ENCODE results near the gene UQCC2. TPM values are rescaled to one million over a fixed set of nuclear protein-coding genes. Genes with fewer than 3 reads are reported as not detected.

Gene UQCC2
- total RNA-seq, 3 donors from 2014 or later, result 108 to 142 (median 110) TPM

DNA sequence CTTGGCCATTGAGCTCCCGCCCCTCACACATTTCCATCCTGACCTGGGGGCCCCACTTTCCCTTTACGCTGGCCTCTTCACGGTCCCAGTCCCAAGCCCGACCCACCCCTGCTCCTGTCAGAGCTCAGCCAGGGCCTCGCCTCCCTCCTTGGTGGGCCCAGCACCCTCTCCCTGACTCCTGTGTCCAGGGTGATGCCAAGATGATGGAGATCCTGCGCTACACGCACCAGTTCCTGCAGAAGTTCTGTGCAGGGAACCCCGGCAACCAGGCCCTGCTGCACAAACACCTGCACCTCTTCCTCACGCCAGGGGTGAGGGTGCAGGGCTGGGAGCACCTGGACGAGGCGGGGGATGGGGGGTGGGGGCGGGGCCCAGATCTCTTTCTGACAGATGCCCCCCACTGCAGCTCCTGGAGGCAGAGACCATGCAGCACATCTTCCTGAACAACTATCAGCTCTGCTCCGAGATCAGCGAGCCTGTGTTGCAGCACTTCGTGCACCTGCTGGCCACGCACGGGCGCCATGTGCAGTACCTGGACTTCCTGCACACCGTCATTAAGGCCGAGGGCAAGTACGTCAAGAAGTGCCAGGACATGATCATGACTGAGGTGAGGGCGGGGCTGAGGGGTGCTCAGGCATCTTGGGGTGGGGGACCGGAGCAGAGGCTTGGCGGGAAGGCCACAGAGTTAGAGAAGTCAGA lies 33.1 kb downstream of the UQCC2 start:
- Mint-ChIP-seq H3K4me1 (ENCODE audit: low read depth) (peaks cover 10% of the 10 kb centered on the region), H3K27me3 (ENCODE audit: low read depth) (no peaks in the 10 kb centered on the region), H3K9me3 (no peaks in the 10 kb centered on the region), H3K4me3 (no peak overlapping the region), H3K36me3 (ENCODE audit: insufficient read depth) (peaks cover 43% of the 10 kb centered on the region)
- ATAC-seq (no peak), DNase-seq (no peak)

DNA sequence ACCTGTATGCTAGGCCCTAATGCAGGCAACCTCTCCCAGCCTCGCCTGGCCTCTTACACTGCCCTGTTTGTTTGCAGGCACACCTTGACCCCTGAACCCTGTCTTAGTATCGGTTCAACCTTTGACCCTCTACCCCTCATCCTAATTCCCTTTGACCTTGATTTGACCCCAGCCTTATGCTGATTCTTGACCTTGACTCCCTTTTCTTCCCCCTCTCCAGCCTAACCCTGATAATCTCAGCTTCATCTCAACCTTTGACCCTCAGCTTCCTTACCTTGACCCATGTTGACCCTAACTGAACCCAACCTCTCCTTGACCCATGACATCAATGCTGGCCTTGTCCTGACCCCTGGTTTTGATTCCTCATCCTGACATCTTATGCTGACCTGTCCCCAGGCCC lies 33.8 kb downstream of the UQCC2 start:
- peaks cover 4% of the 10 kb centered on the region for H3K4me1 Mint-ChIP-seq (ENCODE audit: low read depth)
- no peak for ATAC-seq

DNA sequence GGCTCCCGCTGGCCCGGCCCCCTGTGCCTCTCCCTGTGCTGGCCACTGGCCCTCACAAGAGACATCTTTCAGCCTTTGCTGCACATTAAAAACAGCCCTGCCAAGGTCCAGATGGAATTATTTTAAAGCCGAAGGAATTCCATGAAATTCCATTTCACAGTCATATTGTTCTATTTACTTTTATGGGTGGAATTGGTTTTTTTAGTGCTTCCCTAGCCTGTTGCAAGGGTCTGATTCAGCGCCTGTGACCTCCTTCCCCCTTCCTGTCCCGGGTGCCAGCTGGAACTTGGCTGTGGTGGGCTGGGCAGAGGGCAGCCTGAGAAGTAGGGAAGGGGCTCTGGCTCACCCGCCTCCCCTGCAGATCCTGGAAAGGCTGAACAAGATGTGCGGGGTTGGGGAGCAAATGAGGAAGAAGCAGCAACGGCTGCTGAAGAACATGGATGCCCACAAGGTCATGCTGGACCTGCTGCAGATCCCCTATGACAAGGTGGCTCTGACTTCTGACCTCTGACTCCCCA lies 34.3 kb downstream of the UQCC2 start:
- no peak for DNase-seq
- peaks cover 43% of the 10 kb centered on the region for H3K36me3 Mint-ChIP-seq (ENCODE audit: insufficient read depth)

More for the DNA sequence above, 33.8 kb downstream of the UQCC2 start:
- DNase-seq, result no peak
- Mint-ChIP-seq H3K4me3 (no peak overlapping the region), H3K9me3 (no peaks in the 10 kb centered on the region), H3K36me3 (ENCODE audit: insufficient read depth) (peaks cover 43% of the 10 kb centered on the region), H3K27me3 (ENCODE audit: low read depth) (no peaks in the 10 kb centered on the region)

DNA sequence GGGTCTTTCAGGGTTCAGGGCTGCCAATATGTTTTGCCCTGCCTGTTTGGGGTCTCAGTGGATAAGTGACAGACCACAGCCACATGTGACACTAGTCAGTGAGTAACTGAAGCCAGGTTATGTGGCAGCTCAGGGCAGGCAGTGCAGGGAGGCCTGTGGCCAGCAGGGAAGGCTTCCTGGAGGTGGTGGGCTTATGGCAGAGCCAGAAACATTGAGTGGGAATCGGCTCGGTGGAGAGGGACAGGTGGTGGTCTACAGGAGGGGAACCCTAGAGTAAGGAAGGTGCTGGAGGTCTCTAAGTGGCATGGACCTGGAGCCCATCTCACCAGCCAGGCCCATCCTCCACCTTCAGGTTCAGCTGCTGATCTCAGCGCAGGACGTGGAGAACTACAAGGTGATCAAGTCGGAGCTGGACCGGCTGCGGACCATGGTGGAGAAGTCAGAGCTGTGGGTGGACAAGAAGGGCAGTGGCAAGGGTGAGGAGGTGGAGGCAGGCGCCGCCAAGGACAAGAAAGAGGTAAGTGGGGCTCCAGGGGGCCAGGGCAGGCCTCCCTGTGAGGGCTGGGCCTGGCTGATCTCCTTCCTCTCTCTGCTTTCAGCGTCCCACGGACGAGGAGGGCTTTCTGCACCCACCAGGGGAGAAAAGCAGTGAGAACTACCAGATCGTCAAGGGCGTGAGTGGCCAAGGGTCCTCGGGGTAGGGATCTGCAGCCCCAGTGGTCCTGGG lies 34.9 kb downstream of the UQCC2 start:
- H3K27me3 Mint-ChIP-seq (ENCODE audit: low read depth), result no peaks in the 10 kb centered on the region
- no peaks in the 10 kb centered on the region for H3K9me3 Mint-ChIP-seq
- no peak for ATAC-seq
- H3K4me1 Mint-ChIP-seq (ENCODE audit: low read depth), result no peaks in the 10 kb centered on the region
- H3K36me3 Mint-ChIP-seq (ENCODE audit: insufficient read depth), result peaks cover 46% of the 10 kb centered on the region
- no peak for DNase-seq
- no peak overlapping the region for H3K4me3 Mint-ChIP-seq

More for the DNA sequence above, 34.3 kb downstream of the UQCC2 start:
- peaks cover under 1% of the 10 kb centered on the region for H3K4me1 Mint-ChIP-seq (ENCODE audit: low read depth)
- no peak for ATAC-seq
- no peaks in the 10 kb centered on the region for H3K9me3 Mint-ChIP-seq
- H3K27me3 Mint-ChIP-seq (ENCODE audit: low read depth), result no peaks in the 10 kb centered on the region
- H3K4me3 Mint-ChIP-seq, result no peak overlapping the region

DNA sequence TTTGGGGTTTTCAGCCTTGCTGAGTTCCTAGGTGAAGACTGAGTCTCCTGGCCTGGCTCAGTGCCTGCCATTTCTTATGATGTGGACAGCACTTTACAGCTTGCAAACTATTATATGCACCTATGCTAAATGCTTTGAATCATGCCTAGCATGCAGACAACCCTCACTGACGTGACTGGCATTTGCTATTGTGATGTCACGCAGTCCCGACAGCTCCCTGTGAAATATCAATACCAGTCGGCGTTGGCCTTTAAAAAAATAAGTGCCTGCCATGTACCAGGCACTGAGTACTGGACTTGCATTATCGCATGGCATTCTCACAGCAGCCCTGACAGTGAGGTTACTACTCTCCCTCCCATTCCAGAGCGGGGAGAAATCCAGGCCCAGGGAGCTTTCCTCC lies 35.5 kb downstream of the UQCC2 start:
- no peak overlapping the region for H3K4me3 Mint-ChIP-seq
- no peaks in the 10 kb centered on the region for H3K9me3 Mint-ChIP-seq
- H3K27me3 Mint-ChIP-seq (ENCODE audit: low read depth), result no peaks in the 10 kb centered on the region
- no peaks in the 10 kb centered on the region for H3K4me1 Mint-ChIP-seq (ENCODE audit: low read depth)
- DNase-seq, result no peak
- no peak for ATAC-seq
- peaks cover 41% of the 10 kb centered on the region for H3K36me3 Mint-ChIP-seq (ENCODE audit: insufficient read depth)

DNA sequence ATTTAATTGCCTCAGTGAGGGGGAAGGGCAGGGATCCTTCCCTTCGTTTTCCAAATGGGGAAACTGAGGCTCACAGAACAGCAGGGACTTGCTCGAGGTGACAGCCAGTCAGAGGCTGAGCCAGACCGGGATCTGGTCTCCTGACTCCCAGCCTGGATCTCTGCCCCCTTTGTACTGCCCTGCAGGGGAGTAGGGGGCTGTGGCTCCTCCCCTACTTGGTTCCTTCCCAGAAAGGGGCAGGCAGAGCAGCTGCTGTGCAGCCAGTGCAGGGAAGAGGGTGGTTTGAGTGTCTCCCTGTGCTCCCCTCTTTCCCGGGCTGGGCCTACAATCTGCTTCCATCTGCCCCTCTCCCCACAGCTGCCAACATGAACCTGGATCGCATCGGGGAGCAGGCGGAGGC lies 37.6 kb downstream of the UQCC2 start:
- DNase-seq (no peak), ATAC-seq (no peak)
- H3K9me3 Mint-ChIP-seq, result no peaks in the 10 kb centered on the region
- no peaks in the 10 kb centered on the region for H3K27me3 Mint-ChIP-seq (ENCODE audit: low read depth)
- H3K4me3 Mint-ChIP-seq, result no peak overlapping the region
- H3K4me1 Mint-ChIP-seq (ENCODE audit: low read depth), result peaks cover 7% of the 10 kb centered on the region
- peaks cover 36% of the 10 kb centered on the region for H3K36me3 Mint-ChIP-seq (ENCODE audit: insufficient read depth)

DNA sequence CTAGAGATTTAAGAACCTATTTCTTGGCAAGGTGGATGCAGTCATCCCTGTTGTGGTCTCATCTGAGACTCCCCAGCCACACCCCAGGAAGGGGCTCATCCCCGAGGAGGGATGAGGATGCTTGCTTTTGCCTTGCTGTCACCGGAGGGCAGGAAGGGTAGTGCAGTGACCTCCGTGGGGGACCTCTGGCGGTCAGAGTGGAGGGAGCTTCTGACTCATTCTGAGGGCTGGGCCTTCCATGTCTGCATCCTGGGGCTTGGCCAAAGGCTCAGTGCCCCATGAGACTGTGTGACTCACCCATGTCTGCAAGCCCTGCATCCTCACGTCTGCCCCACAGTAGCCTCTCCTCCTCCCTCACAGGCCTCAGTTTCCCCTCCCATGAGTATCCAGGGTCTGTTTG lies 38.7 kb downstream of the UQCC2 start:
- peaks cover 15% of the 10 kb centered on the region for H3K4me1 Mint-ChIP-seq (ENCODE audit: low read depth)
- H3K4me3 Mint-ChIP-seq, result no peak overlapping the region
- H3K9me3 Mint-ChIP-seq, result no peaks in the 10 kb centered on the region
- no peaks in the 10 kb centered on the region for H3K27me3 Mint-ChIP-seq (ENCODE audit: low read depth)
- H3K36me3 Mint-ChIP-seq (ENCODE audit: insufficient read depth), result peaks cover 39% of the 10 kb centered on the region
- DNase-seq (no peak), ATAC-seq (no peak)

DNA sequence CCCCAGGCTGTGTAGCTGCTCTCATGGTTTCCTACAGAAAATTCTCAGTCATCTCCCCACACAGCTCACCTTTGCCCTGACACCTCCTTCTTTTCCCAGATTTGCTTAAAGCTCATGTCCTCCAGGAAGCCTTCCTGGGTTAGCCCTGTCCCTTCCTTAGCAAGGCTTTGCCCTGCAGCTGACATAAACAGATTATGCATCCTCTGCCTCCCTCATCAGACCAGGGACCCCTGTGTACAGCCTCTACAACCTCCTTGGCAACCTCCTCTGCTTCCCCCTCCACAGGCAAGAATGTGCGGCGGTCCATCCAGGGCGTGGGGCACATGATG lies 39.8 kb downstream of the UQCC2 start:
- no peaks in the 10 kb centered on the region for H3K27me3 Mint-ChIP-seq (ENCODE audit: low read depth)
- H3K36me3 Mint-ChIP-seq (ENCODE audit: insufficient read depth), result peaks cover 35% of the 10 kb centered on the region
- ATAC-seq, result no peak
- DNase-seq, result no peak
- H3K4me3 Mint-ChIP-seq, result no peak overlapping the region
- no peaks in the 10 kb centered on the region for H3K9me3 Mint-ChIP-seq
- H3K4me1 Mint-ChIP-seq (ENCODE audit: low read depth), result peaks cover 15% of the 10 kb centered on the region

DNA sequence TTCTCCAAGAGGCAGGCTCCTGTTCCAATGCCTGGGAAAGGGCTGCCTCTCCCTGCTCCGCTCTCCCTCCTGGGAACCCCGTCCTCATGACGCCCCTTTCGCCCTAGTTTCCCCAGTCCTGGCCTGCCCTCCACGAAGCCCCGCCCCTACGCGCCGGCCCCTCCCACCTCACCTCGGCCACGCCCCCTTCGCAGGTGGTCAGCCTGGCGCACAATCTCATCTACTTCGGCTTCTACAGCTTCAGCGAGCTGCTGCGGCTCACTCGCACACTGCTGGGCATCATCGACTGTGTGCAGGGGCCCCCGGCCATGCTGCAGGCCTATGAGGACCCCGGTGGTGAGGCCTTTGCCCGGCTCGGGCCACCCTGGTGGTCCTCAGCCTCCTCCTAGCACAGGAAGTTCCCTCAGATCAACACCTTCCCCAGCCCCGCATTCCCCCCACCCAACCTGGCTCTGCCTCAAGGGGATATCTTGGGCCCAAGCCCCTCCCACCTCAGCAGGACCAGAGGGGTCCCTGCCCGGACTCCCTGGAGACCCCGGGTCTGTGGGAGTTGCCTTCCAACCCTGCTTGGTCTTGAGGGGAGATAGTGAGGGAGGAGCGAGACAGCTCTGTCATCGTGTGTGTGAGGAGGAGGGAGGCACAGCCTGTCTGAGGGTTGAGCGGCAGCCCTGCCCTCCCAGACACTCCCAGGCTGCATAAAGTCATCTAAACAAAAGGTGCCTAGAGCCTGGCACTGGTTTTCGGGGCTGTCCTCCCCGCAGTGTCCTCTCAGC lies 40.3 kb downstream of the UQCC2 start:
- ATAC-seq (no peak), DNase-seq (no peak)
- Mint-ChIP-seq H3K4me1 (ENCODE audit: low read depth) (peaks cover 15% of the 10 kb centered on the region), H3K36me3 (ENCODE audit: insufficient read depth) (peaks cover 34% of the 10 kb centered on the region), H3K4me3 (no peak overlapping the region), H3K27me3 (ENCODE audit: low read depth) (no peaks in the 10 kb centered on the region), H3K9me3 (no peaks in the 10 kb centered on the region)

DNA sequence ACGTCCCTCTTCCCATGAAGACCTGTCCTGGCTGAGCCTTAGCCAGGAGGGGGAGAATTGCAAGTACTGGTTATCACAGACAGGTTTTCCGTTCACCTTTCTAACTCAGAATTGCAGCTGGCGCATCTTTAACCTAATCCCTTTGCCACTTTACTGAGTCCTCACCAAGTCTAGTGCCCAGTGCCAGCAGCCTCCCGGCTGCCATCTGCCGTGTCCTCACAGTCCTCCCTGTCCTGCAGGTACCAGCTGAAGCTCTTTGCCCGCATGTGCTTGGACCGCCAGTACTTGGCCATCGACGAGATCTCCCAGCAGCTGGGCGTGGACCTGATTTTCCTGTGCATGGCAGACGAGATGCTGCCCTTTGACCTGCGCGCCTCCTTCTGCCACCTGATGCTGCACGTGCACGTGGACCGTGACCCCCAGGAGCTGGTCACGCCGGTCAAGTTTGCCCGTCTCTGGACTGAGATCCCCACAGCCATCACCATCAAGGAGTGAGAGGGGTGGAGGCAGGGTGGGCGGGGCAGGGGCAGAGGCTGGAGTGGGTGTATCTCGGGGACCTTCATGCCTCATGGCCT lies 41.3 kb downstream of the UQCC2 start:
- Mint-ChIP-seq H3K4me3 (no peak overlapping the region), H3K4me1 (ENCODE audit: low read depth) (peaks cover 15% of the 10 kb centered on the region), H3K9me3 (no peaks in the 10 kb centered on the region), H3K36me3 (ENCODE audit: insufficient read depth) (peaks cover 33% of the 10 kb centered on the region), H3K27me3 (ENCODE audit: low read depth) (no peaks in the 10 kb centered on the region)
- DNase-seq, result no peak
- ATAC-seq, result no peak

DNA sequence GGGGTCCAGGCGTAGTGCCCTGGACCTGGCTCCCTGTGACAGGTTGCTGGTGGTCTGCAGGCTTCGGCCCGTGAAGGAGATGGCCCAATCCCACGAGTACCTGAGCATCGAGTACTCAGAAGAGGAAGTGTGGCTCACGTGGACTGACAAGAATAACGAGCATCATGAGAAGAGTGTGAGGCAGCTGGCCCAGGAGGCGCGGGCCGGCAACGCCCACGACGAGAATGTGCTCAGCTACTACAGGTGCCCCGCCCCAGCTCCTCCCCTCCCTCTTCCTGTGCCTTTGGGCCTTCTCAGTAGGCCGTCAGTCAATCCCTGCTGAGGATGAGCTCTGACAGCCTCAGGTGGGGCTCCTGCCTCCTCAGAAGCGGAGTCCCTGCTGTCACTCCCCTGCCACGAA lies 42.6 kb downstream of the UQCC2 start:
- Mint-ChIP-seq H3K27me3 (ENCODE audit: low read depth) (no peaks in the 10 kb centered on the region), H3K4me1 (ENCODE audit: low read depth) (peaks cover 15% of the 10 kb centered on the region), H3K4me3 (no peak overlapping the region), H3K9me3 (no peaks in the 10 kb centered on the region), H3K36me3 (ENCODE audit: insufficient read depth) (peaks cover 29% of the 10 kb centered on the region)
- peak; percentile 68 to 76 for ATAC-seq
- DNase-seq, result peak; percentile 52

DNA sequence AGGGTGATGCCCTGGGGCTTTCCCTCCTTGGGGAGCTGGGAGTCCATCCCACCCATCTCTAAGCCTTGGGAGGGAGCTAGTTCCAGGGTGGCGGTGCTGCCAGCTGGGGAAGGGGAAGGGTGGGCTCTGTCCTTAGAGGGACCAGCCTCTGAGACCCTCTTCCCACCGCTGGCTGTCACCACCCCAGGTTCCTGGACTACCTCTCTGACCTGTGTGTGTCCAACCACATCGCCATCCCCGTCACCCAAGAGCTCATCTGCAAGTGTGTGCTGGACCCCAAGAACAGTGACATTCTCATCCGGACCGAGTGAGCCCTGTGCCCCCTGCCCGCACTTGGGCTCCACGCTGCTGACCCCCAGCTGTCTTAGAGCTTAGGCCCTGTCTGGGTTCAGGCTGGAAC lies 43.2 kb downstream of the UQCC2 start:
- peaks cover 26% of the 10 kb centered on the region for H3K36me3 Mint-ChIP-seq (ENCODE audit: insufficient read depth)
- H3K9me3 Mint-ChIP-seq, result no peaks in the 10 kb centered on the region

DNA sequence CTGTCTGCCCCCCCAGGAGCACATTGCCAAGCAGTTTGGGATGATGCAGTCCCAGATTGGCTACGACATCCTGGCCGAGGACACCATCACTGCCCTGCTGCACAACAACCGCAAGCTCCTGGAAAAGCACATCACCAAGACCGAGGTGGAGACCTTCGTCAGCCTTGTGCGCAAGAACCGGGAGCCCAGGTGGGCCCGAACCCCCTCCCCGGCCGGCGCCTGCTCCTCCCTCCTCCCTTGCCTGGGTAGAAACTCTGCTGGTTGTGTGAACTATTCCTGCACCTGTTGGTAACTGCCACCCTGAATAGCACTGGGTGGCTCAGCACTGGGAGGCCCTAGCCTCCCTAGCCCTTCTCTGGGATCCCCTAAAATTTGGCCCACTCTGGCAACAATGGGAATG lies 43.7 kb downstream of the UQCC2 start:
- DNase-seq (no peak), ATAC-seq (no peak)
- no peaks in the 10 kb centered on the region for H3K9me3 Mint-ChIP-seq
- no peaks in the 10 kb centered on the region for H3K27me3 Mint-ChIP-seq (ENCODE audit: low read depth)
- H3K4me3 Mint-ChIP-seq, result no peak overlapping the region
- peaks cover 15% of the 10 kb centered on the region for H3K4me1 Mint-ChIP-seq (ENCODE audit: low read depth)
- peaks cover 25% of the 10 kb centered on the region for H3K36me3 Mint-ChIP-seq (ENCODE audit: insufficient read depth)

More for the DNA sequence above, 43.2 kb downstream of the UQCC2 start:
- H3K4me1 Mint-ChIP-seq (ENCODE audit: low read depth), result peaks cover 15% of the 10 kb centered on the region
- DNase-seq (no peak), ATAC-seq (no peak)
- H3K27me3 Mint-ChIP-seq (ENCODE audit: low read depth), result no peaks in the 10 kb centered on the region
- no peak overlapping the region for H3K4me3 Mint-ChIP-seq

DNA sequence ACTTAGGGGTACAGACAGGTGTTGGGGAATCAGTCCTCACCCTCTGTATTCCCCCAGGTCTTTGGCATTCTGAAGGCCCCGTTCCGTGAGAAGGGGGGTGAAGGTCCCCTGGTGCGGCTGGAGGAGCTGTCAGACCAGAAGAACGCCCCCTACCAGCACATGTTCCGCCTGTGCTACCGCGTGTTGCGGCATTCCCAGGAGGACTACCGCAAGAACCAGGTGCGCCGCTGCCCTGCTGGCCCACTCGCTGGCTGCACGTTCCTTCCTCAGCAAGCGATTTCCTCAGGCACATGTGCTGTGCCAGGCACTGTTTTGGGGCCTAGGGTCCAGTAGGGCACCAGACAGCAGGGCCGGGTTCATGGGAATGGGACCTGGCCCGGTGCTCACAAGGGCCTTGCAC lies 44.4 kb downstream of the UQCC2 start:
- Mint-ChIP-seq H3K4me1 (ENCODE audit: low read depth) (peaks cover 15% of the 10 kb centered on the region), H3K9me3 (no peaks in the 10 kb centered on the region), H3K4me3 (no peak overlapping the region), H3K27me3 (ENCODE audit: low read depth) (no peaks in the 10 kb centered on the region), H3K36me3 (ENCODE audit: insufficient read depth) (peaks cover 25% of the 10 kb centered on the region)
- no peak for ATAC-seq
- no peak for DNase-seq
